Spinal cord (tissue), 10 donors: ENCODE results near the gene CYP2F1. TPM values are rescaled to one million over a fixed set of nuclear protein-coding genes. Genes with fewer than 3 reads are reported as not detected.
"Not testable (repeated sequence)": the region's sequence is repeated elsewhere in the genome, so short reads cannot be mapped to it uniquely, and the experiment has no call there.

Experiments used
- DNase-seq, 6 donors: peaks; one replicate each; pipeline versions ENCODE4 v3.0.0 to v3.0.0-alpha.2; 2013 to 2015; ENCODE audit warnings: low spot score in 6 of 6, low read depth in 4 of 6
- H3K27ac ChIP-seq: one replicate; pipeline ENCODE4 v1.5.1; 2013; ENCODE audit warnings: low read depth, low read length, control low read depth
- H3K27me3 ChIP-seq: one replicate; pipeline ENCODE4 v1.6.1; 2013; ENCODE audit warnings: low read length; ENCODE audit not compliant: control insufficient read depth, insufficient read depth
- H3K36me3 ChIP-seq: one replicate; pipeline ENCODE4 v1.6.1; 2013; ENCODE audit warnings: low read length; ENCODE audit not compliant: control insufficient read depth, insufficient read depth
- H3K4me1 ChIP-seq: one replicate; pipeline ENCODE4 v1.6.1; 2013; ENCODE audit warnings: low read length; ENCODE audit not compliant: control insufficient read depth, insufficient read depth
- H3K4me3 ChIP-seq: one replicate; pipeline ENCODE4 v1.5.1; 2013; ENCODE audit warnings: low read depth, low read length, control low read depth
- H3K9me3 ChIP-seq: one replicate; pipeline ENCODE4 v1.6.1; 2013; ENCODE audit warnings: low read length; ENCODE audit not compliant: control insufficient read depth, insufficient read depth
- WGBS: methylation state at CpG from one replicate; pipeline ENCODE4 v1.1.5; 2013; ENCODE audit warnings: missing lambda C conversion rate; ENCODE audit not compliant: insufficient coverage; 5-methylcytosine and 5-hydroxymethylcytosine counted together
- polyA plus RNA-seq, 2 donors: library from polyadenylated mRNA; unstranded; fragments of 120-200 nt; gene quantifications; one replicate each; pipeline ENCODE4 v1.2.1, GENCODE V29; 2013; ENCODE audit not compliant: insufficient read length in 2 of 2
- total RNA-seq, 2 donors: library from RNA; depleted of rRNA in 1 of 2; stranded (reverse); fragments of 120-200 nt in 1 of 2; fragments of >200 nt in 1 of 2; gene quantifications; one replicate each; pipeline versions ENCODE4 v1.2.3 to v1.2.4, GENCODE V29; 2013 to 2014
- donor health status: healthy.

Gene CYP2F1
- total and polyA plus RNA-seq, 4 donors, result 0.41 TPM; not detected in 3

DNA sequence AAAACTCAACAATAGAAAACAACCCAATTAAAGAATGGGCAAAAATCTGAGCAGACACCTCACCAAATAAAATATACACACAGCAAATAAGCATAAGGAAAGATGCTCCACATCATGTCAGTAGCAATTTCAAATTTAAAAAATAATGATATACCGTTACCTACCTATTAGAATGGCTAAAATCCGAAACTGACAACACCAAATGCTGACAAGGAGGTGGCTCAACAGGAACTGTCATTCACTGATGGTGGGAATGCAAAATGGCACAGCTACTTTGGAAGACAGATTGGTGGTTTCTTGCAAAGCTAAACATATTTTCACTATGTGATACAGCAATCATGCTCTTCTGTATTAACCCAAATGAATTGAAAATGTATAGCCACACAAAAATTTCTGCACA is 16.9 kb upstream of the CYP2F1 start:
- no peaks in the 10 kb centered on the region for H3K36me3 ChIP-seq
- WGBS, result no CpG with 5 or more reads among the region's 2 CpGs
- H3K4me3 ChIP-seq, result no peak overlapping the region
- H3K4me1 ChIP-seq, result no peaks in the 10 kb centered on the region
- no peak for DNase-seq
- no peaks in the 10 kb centered on the region for H3K9me3 ChIP-seq
- no peaks in the 10 kb centered on the region for H3K27me3 ChIP-seq
- no peak overlapping the region for H3K27ac ChIP-seq

DNA sequence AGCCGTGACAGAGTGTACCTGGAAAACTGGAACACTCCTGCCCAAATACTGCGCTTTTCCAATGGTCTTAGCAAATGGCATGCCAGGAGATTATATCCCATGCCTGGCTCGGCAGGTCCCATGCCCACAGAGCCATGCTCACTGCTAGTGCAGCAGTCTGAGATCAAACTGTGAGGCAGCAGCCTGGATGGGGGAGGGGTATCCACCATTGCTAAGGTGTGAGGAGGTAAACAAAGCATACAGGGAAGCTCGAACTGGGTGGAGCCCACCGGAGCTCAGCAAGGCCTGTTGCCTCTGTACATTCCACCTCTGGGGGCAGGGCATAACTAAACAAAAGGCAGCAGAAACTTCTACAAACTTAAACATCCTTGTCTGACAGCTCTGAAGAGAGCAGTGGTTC is 15.5 kb upstream of the CYP2F1 start:
- Histone ChIP-seq H3K27me3 (no peaks in the 10 kb centered on the region), H3K4me1 (no peaks in the 10 kb centered on the region), H3K9me3 (no peaks in the 10 kb centered on the region), H3K4me3 (no peak overlapping the region), H3K27ac (no peak overlapping the region), H3K36me3 (no peaks in the 10 kb centered on the region)
- WGBS, result 80% methylated on average over 3 of the region's 5 CpGs
- no peak for DNase-seq

DNA sequence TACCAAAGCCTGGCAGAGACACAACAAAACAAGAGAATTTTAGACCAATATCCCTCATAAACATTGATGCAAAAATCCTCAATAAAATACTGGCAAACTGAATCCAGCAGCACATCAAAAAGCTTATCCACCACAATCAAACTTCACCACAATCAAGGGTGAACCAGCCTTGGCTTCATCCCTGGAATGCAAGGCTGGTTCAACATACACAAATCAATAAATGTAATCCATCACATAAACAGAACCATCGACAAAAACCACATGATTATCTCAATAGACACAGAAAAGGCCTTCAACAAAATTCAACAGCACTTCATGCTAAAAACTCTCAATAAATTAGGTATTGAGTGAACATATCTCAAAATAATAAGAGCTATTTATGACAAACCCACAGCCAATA is 12.0 kb upstream of the CYP2F1 start:
- WGBS, result no CpG with 5 or more reads among the region's 1 CpG
- H3K9me3 ChIP-seq, H3K4me3 ChIP-seq, H3K36me3 ChIP-seq, DNase-seq, H3K27me3 ChIP-seq, H3K27ac ChIP-seq, H3K4me1 ChIP-seq: not testable (repeated sequence)

DNA sequence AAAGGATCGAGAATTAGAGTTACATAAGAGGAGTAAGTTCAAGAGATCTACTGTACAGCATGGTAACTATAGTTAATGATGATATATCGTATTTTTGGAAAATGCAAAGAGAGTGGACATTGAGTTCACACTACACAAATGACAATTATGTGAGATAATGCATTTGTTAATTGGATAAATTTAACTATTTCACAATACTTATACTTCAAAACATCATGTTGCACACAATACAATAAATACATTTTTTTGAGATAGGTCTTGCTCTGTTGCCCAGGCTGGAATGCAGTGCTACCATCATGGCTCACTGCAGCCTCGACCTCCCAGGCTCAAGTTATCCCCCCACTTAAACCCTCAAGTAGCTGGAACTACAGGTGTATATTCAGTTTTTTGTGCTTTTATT is 8.1 kb upstream of the CYP2F1 start:
- no peaks in the 10 kb centered on the region for H3K9me3 ChIP-seq
- H3K36me3 ChIP-seq, result no peaks in the 10 kb centered on the region
- no peaks in the 10 kb centered on the region for H3K27me3 ChIP-seq
- no peak overlapping the region for H3K27ac ChIP-seq
- H3K4me1 ChIP-seq, result no peaks in the 10 kb centered on the region
- H3K4me3 ChIP-seq, result no peak overlapping the region
- no peak for DNase-seq
- no CpG with 5 or more reads among the region's 3 CpGs for WGBS

DNA sequence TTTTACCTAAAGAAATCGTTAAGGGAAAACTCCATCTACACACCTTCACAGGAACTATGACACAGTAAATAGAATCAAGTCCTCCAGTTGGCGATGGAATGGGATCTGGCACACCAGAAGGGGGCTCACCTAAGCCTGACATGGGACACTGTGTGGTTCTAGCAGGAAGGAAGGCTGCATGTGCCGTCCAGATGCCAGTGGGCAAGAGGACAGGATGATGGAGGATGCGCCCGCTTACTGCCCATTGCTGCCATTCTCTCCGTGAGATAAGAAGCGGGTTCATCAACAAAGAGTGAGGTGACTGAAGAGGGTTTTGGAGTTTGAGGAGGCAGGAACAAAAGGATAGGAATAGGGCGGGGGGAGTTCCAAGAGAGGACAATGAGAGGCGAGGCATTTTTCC is 2.9 kb upstream of the CYP2F1 start:
- H3K4me3 ChIP-seq, result no peak overlapping the region
- DNase-seq, result no peak
- WGBS, result 79% methylated on average over 8 of the region's 9 CpGs

DNA sequence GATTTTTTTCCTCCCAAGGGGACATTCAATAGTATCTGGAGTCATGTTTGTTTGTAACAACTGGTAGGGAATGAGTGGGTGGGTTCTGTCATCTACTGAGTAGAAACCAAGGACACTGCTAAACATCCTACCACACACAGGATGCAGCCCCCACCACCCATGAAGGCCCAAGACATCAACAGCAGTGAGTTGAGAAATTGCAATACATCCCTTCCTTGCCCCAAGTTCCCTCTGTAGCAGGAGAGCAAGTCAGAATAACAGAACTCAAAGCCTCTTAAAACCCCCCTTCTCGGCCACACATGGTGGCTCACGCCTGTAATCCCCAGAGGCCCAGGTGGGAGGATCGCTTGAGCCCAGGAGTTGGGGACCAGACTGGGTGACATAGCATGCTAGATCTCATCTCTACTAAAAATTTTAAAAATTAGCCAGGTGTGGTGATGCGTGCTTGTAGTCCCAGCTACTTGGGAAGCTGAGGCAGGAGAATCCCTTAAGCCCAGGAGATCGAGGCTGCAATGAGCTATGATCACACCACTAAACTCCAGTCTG is 2.4 kb upstream of the CYP2F1 start:
- H3K27ac ChIP-seq, result no peak overlapping the region
- no peaks in the 10 kb centered on the region for H3K4me1 ChIP-seq
- no peak overlapping the region for H3K4me3 ChIP-seq
- H3K9me3 ChIP-seq, result no peaks in the 10 kb centered on the region
- no peaks in the 10 kb centered on the region for H3K27me3 ChIP-seq
- DNase-seq, result no peak
- H3K36me3 ChIP-seq, result no peaks in the 10 kb centered on the region
- WGBS, result 82% methylated on average over 4 of the region's 5 CpGs

More for the DNA sequence above, 2.9 kb upstream of the CYP2F1 start:
- no peaks in the 10 kb centered on the region for H3K36me3 ChIP-seq
- H3K4me1 ChIP-seq, result no peaks in the 10 kb centered on the region
- no peaks in the 10 kb centered on the region for H3K9me3 ChIP-seq
- no peak overlapping the region for H3K27ac ChIP-seq
- H3K27me3 ChIP-seq, result no peaks in the 10 kb centered on the region

DNA sequence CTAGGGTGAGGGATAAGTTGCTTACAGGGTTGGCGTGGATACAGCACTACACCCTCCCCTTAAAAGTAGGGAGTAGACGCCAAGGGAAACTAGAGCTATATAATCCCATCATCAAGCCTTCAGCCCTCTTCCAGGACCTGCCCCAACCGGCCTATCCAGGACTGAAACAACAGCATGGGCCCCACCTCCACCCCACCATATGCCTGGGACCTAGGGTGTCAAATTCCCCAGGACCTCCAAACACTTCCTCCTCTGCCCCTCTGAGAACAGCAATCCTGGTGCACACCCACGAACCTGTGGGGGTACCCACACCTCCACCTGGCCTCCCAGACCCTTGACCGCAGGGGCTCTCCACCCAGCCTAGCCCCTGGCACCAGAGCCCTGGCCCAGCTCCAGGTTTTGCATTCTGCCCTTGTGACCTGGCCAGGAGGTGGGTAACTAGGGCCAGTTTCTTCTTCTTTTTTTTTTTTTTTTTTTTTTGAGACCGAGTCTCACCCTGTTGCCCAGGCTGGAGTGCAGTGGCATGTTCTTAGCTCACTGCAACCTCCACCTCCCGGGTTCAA is 1.4 kb upstream of the CYP2F1 start:
- H3K27ac ChIP-seq, result no peak overlapping the region
- H3K27me3 ChIP-seq, result no peaks in the 10 kb centered on the region
- DNase-seq, result no peak
- H3K9me3 ChIP-seq, result no peaks in the 10 kb centered on the region
- WGBS, result 73% methylated on average over 3 of the region's 7 CpGs
- H3K4me3 ChIP-seq, result no peak overlapping the region
- H3K4me1 ChIP-seq, result no peaks in the 10 kb centered on the region
- H3K36me3 ChIP-seq, result no peaks in the 10 kb centered on the region

DNA sequence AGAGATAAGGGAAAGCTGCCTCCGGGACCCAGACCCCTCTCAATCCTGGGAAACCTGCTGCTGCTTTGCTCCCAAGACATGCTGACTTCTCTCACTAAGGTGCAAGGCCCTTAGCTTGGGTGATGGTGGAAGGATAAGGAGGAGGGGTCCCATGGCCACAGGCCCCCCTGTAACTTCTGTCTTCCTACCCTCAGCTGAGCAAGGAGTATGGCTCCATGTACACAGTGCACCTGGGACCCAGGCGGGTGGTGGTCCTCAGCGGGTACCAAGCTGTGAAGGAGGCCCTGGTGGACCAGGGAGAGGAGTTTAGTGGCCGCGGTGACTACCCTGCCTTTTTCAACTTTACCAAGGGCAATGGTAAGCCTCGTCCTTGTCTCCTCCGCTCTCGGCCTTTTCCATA is 2.0 kb downstream of the CYP2F1 start:
- Histone ChIP-seq H3K36me3 (no peaks in the 10 kb centered on the region), H3K9me3 (no peaks in the 10 kb centered on the region), H3K4me3 (no peak overlapping the region), H3K27ac (no peak overlapping the region), H3K4me1 (no peaks in the 10 kb centered on the region), H3K27me3 (no peaks in the 10 kb centered on the region)
- 93% methylated on average over 2 of the region's 8 CpGs for WGBS
- DNase-seq, result no peak

DNA sequence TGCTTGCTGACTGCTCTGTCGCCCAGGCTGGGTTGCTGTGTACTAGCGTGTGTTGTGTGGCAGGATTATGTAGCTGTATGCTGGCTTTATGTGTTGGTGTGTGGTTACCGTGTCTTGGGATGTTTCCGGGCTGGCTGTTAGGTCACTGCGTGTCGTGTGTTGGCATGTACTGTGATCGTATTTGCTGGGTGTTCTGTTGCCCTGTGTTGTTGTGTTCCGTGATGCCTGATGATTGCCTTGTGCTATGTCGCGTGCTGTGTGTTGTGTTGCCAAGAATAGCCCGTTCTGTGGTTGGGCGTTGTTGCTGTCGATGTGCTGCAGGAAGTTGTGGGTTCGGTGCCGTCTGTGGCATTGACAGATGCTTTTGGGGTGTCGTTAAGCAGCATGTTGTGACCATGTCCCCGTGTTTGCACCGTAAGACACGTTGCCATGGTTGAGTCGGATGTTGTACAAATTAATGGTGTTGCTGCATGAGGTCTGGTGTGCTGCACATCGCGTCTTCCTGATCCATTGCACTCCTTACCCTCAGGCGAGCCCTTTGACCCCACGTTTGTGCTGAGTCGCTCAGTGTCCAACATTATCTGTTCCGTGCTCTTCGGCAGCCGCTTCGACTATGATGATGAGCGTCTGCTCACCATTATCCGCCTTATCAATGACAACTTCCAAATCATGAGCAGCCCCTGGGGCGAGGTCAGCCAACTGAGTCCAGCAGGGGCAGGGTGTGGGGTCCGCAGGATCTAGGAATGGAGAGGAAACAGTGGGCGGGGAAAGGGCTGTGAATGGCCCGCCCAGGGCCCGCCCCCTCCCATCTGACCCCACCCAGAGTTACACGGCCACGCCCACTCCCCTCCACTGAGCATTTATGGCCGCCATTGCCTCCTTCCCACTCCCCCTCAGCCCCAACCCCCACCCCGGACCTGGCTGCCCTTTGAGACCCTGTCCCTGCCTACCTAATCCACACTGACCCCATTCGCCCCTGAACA is 7.0 kb downstream of the CYP2F1 start:
- not testable (repeated sequence) for H3K4me1 ChIP-seq, H3K27me3 ChIP-seq, H3K27ac ChIP-seq, H3K4me3 ChIP-seq, DNase-seq, H3K9me3 ChIP-seq, H3K36me3 ChIP-seq
- WGBS, result 86% methylated on average over 29 of the region's 41 CpGs

DNA sequence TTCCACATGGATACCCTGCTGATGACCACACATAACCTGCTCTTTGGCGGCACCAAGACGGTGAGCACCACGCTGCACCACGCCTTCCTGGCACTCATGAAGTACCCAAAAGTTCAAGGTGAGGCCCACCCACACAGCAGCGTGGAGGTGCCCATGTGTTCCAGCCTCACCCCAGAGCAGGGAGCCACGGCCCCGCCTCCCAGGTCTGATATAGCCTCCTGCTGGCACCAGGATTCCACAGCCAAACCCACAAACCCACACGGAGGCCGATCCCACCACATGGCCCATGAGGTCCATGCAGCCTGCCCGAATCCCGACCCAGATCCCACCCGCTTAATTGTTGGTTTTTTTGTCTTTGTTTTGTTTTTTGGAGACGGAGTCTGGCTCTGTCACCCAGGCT is 8.6 kb downstream of the CYP2F1 start:
- not testable (repeated sequence) for H3K9me3 ChIP-seq, H3K27me3 ChIP-seq, DNase-seq, H3K4me1 ChIP-seq, H3K36me3 ChIP-seq, H3K4me3 ChIP-seq, H3K27ac ChIP-seq
- WGBS, result 93% methylated on average over 7 of the region's 13 CpGs
